GM08714 (cell line): ENCODE data around the gene LANCL2.
"Not testable (repeated sequence)": the region's sequence is repeated elsewhere in the genome, so short reads cannot be mapped to it uniquely, and the experiment has no call there.

Experiments used
- H3K4me3 ChIP-seq: fragments of 200-500 bp; sonication (Bioruptor generic); 2 replicates; pipeline ENCODE4 v1.5.1; 2014; ENCODE audit warnings: mild to moderate bottlenecking, low read length, inconsistent platforms
- ZNF274 ChIP-seq: IDR thresholded peaks from 2 replicates; pipeline ENCODE4 v1.6.1; 2012; ENCODE audit warnings: mild to moderate bottlenecking, low read depth, low read length

The LANCL2 gene

DNA sequence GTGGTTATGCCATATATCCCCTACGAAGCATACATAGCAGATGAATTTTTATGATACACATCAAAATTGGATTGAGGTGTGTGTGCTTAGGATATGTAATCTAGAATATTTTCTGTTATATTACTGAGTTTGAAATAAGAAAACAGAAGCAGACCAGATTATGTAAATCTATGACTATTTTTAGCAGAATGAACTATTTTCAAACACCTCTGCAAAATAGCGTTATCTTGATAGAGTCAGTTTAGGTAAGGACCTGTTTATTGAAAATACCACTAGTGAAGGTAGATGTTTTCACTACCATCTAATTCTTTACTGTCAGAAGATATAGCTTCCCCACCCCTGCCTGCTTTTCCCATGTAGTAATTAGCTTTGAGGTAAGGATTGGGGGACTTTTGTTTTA, 9.1 kb downstream of the LANCL2 start:
- H3K4me3 ChIP-seq = no peak overlapping the region
- no peak for TF ChIP-seq ZNF274

DNA sequence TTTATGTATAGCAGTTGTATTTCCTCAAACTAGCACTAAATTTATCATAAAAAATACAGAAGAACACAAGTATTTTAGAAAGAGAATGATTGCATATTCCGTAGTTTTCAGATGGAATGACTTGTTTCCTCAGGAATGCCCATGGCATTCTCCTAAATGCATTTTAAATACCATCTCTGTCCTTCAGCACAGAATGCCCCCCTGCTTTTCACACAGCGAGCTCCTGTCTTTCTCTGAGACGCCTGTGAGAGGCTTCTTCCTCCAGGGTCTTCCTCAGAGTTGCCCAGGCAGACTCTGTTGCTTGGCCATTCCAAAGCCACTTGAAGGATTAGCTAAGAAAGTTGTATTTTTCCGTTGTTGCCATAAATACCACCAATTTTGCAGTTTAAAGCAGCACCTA, 10.1 kb downstream of the LANCL2 start:
- no peak for TF ChIP-seq ZNF274
- no peak overlapping the region for H3K4me3 ChIP-seq

DNA sequence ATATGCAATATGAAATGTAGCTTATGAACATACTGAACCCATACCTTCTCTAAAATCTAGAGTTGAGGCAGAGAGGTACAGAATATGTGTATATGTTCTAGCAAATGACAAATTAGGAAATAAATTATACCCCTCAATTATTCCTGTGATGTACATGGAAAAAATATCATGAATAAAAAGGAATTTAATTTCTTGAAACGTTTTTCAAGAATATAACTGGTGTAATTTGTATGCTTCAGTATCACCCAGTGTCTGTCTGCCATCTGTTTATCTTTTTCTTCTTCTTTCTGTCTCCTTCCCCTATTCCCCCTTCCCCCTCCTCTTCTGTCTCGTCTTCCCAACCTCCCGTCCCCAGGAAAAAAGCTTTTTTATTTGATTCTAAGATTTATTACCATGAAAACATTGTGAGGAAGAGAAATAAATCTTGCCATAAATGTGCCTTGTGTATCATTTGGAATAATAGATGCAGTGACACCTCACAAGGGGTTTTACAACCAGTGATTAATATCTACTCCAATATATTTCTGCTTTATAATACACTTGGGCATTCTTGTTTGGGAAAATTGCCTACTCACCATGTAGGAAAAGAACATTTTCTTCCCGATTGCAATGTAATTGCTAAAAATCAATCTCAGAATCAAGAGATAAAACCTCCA, 12.2 kb downstream of the LANCL2 start:
- TF ChIP-seq ZNF274 = no peak
- no peak overlapping the region for H3K4me3 ChIP-seq

DNA sequence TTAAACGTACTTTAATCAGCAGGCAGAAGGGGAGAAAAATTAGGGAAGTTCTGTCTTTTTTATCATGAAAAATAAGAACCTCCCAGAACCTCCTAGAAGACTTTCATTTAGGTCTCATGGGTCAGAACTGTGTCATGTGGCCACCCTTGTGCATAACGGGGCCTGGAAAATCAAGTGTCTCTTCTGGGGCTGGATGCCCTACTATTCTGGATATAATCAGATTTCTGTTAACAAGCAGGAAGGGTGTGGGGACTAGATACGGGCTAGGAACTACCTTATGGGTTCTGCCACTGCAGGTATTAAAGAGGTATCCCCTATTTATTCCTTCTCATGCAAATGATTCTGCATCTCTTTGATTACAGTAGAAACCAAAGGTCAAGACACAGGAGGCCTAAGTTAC, 14.1 kb downstream of the LANCL2 start:
- TF ChIP-seq ZNF274 = no peak
- no peak overlapping the region for H3K4me3 ChIP-seq

DNA sequence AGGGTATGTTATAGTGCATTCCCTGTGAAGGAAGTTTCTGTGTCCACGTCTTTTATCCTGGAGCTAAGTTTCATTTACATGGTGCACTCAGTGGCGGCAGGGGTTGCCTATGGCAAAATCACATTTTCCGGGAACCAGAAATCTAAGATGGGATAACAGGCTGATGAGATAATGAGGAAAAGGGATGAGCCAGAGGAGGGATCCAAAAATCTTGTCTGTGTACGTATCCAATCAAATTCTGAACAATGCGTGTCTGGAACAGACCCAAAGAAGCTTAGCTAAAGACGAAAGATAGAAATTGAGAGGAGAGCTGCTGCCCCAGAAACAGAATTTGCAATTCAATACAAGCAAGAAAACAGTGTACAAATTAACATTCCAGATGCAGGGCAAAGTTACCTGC, 16.1 kb downstream of the LANCL2 start:
- TF ChIP-seq ZNF274 = no peak
- H3K4me3 ChIP-seq = no peak overlapping the region

DNA sequence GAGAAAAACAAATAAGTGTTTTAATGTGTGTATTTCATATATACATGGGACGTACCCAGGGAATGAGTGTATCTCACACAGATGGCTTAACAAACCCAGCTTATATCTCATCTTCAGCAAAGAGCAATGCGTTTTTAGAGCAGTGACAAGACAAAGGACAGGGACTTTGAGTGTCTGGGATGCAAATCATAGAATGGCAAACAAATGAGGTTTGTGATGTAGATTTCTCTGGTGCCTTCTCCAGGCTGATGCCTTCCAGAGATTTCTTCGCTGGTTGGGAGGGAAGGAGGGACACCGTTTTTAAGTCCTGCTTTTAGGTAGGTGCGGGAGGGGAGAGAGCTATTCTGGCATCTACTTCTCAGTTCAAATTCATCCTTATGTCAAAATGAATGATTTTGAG, 16.6 kb downstream of the LANCL2 start:
- no peak for TF ChIP-seq ZNF274
- no peak overlapping the region for H3K4me3 ChIP-seq

DNA sequence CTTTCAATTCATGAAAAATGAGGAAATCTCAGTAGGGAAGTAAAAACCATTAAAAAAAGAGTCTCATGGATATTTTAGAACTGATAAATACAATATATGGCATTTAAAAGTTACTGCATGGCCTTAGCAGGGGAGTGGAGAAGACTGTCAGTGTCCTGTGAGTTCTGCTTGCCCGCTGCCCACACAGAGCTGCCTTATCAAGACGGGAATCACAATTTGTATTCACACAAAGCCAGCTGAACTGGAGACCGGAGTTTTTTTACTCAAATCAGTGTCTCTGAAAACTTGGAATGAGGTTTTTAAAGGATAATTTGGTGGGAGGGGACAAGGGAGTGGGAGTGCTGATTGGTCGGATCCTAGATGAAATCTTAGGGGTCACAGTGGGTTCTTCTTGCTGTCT, 17.1 kb downstream of the LANCL2 start:
- H3K4me3 ChIP-seq = no peak overlapping the region
- TF ChIP-seq ZNF274 = no peak

DNA sequence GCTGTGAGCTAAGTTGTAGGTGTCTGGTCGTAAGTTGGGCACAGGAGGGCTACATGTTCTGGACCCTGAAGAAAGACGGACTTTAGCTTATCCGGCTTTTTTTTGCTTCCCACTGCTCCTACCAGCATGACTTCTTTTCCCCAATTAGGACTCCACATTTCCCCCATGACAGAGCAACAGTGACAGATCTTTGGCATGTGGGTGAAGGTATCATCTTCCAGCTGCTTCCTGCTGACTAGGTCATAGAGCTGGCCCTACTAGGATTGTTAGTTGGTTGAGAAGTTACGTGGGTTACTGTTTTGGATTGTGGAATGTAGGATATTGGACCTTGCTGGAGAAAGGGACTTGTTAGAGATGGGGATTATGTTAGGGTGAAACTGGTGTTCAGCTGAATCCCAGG, 21.4 kb downstream of the LANCL2 start:
- H3K4me3 ChIP-seq = no peak overlapping the region
- no peak for TF ChIP-seq ZNF274

DNA sequence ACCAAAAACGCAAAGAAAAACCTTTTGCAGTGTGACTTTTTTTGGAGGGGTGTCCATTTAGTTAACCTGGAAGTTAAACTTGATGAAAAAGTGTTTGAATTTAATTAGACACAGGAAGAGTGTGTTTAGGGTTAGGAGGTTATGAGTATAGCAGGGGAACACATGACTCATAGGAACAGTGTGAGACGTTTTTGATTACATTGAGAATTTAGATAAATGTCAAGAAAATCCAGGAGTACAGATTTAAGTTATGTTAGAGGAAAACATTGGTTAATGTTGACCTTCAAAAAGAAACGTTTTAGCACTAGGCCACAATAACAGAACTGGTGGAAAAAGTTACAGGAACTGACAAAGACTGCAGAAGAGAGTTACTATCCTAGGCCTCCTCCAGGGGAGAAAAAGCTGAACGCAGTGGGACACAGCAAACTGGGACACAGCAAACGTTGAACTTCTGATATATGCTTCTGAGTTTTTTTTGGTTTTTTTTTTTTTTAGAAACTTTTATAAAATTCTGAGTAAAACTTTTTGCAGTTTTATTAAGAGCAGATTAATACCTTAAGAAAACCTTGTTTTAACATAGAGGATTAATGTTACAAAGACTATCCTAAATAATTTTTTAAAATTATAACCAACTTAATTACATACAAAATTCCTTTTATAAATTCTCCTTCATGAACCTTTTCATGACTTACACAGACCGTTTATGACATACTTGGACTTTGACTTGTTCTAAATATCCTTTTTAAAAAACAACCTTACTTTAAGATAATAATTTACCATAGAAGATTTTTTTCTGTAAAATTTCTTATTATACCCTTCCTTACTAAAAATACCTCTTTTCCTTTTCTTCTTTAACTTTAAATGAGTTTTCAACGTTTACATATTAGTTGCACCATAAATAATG, 22.2 kb downstream of the LANCL2 start:
- no peak overlapping the region for H3K4me3 ChIP-seq
- no peak for TF ChIP-seq ZNF274

DNA sequence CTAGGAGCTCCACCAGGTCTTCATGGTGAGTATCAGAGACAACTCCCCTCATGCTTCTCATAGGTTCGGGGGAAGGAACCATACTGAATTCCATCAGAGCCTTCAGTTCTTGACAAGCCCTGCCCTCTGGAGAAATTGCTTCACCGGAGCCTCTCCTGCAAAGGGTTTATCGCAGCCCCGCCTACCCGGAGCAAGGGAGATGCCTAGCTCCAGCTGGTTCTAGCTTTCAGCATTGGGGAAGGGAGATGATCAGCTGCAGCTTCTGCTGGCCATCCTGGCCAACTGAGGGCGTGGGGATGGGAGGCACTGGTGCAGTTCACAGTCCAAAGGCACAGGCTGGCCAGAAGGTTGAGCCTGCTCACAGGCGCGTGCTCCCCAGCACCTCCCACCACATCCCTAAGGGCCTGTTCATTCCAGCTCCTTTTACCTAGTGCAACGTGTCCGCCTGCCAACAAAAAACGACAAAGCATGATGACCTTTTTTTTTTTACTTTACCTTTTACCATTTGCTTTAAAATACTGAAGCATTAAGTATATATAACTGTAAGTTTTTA, 31.2 kb downstream of the LANCL2 start:
- no peak overlapping the region for H3K4me3 ChIP-seq
- no peak for TF ChIP-seq ZNF274

DNA sequence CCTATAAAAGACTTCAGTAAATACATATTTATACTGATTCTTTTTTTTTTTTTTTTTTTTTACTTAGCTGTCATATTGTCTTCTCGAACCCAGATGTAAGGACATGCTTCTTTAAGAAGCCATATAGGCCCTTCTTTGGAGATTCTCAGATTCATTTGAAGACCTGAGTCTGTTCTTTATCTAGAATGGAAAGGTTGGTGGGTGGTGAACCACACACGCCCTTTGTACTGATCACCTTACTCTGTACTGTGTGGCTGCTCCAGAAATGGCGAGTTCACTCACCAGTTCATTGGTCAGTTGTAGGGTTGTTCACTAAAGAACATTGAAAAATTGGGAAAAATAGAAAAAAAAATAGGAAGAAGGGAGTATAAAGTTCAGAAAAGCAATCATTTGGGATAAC, 32.5 kb downstream of the LANCL2 start:
- no peak for TF ChIP-seq ZNF274
- no peak overlapping the region for H3K4me3 ChIP-seq

DNA sequence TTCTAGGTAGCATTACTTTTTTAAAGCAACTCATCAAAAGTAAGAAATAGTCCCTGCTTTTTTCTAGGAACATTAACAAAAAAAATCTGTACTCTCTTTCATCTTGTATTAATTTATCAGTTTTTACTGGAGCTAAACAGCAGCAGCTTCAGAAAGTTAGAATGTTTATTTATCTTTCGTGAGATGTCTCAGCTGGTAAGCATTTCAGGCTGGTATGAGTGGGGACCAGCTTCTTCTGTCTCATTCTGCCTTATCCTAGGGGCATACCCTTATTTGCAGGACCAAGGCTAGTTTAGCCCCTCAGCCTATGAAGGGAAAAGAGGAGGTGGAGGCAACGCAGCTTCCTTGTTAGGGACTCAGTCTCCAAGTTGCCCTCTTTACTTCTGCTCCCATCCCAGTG, 35.1 kb downstream of the LANCL2 start:
- TF ChIP-seq ZNF274 = no peak
- H3K4me3 ChIP-seq = no peak overlapping the region

DNA sequence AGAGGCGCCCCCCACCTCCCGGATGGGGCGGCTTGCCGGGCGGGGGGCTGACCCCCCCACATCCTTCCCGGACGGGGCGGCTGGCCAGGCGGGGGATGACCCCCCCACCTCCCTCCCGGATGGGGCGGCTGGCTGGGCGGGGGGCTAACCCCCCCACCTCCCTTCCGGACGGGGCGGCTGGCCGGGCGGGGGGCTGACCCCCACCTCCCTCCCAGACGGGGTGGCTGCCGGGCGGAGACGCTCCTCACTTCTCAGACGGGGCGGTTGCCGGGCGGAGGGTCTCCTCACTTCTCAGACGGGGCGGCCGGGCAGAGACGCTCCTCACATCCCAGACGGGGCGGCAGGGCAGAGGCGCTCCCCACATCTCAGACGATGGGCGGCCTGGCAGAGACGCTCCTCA, 37.4 kb downstream of the LANCL2 start:
- not testable (repeated sequence) for H3K4me3 ChIP-seq

DNA sequence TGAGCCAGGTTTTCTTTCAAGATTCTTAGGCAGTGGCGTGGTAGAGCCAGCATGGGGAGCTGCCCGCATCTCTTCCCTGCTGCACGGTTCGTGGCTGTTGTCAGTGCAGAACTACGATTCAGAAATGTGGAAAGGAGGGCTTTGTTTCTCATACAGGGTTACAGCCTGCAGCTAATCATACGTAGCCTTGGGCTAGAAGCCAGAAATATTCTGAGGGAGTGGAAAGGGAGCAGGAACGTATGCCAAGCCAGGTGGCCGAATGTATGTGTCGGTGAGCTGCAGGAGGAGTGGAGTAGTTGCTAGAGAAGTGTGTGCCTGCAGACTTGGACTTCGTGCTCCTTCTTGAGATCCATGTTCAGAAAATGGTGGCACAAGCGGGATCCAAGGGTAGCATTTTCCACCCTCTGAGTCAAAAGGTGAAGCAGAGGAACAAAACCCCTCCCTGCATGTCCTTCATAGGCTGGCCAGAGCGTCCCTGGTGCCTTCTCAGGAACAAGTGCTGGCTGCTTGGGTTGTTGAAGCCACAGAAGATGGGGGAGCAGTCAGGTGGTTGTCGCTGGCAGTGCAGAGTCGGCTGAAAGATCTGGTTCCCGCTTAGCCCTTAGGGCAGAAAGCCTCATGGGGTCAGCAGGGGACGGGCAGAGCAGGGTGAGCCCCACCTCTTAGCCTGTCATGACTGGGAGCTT, 40.9 kb downstream of the LANCL2 start:
- no peak for TF ChIP-seq ZNF274
- no peak overlapping the region for H3K4me3 ChIP-seq

DNA sequence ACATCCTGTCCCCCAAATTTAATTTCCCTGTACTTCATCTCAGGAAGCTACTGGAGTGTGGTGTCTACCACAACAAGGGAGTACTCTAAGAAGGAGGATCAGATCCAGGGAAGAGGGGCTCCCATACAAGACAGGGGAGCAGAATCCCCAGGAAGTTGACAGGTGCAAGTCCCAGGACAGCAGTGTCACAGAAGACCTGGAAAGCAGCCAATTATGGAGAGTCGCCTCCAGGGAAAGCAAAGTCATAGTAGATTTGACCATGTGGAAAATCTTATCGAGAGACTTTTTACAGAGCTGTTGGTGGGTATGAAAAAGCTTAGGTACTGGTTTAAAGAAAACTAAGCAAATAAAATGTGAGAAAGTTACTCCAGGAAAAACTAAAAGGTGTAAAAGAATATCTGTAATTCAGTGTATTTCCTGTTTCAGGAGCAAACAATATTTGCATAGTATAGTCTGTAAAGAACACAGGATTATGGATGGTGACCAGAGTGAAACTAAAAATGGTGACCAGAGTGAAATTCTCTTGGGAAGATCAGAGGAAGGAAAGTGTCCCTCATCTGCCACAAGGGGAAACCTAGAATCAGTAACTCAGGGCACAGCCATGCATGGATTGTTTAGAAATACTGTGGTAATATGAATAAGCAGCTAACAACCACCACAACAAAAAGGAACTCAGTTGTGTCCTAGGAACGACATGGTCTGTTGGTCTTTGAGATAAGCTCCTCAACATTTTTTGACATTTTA, 44.5 kb downstream of the LANCL2 start:
- no peak for TF ChIP-seq ZNF274
- no peak overlapping the region for H3K4me3 ChIP-seq
